Measurements from ENCODE around the gene RHOC. TPM values are rescaled to one million over a fixed set of nuclear protein-coding genes. Genes with fewer than 3 reads are reported as not detected.

RHOC gene
- total RNA-seq, 1 experiment from 2014 or later: 405 TPM

GRCh38 chr1:112697781-112698201, 9.1 kb downstream of the RHOC start:
- peaks cover 15% of the 10 kb centered on the region for H3K79me2 ChIP-seq (ENCODE audit: low read length)
- intact Hi-C loops (cut with micrococcal nuclease): no loop called here
- no peak for ATAC-seq
- no peaks in the 10 kb centered on the region for H3K27me3 ChIP-seq (ENCODE audit: low read length)
- DNase-seq: no peak
- no peaks in the 10 kb centered on the region for H3K9me3 ChIP-seq (ENCODE audit: low read length)
- H4K20me1 ChIP-seq (ENCODE audit: low read length): no peaks in the 10 kb centered on the region
- H3F3A ChIP-seq (ENCODE audit: low read length, unreplicated experiment): no peaks in the 10 kb centered on the region
- TF ChIP-seq, protein P1, sequence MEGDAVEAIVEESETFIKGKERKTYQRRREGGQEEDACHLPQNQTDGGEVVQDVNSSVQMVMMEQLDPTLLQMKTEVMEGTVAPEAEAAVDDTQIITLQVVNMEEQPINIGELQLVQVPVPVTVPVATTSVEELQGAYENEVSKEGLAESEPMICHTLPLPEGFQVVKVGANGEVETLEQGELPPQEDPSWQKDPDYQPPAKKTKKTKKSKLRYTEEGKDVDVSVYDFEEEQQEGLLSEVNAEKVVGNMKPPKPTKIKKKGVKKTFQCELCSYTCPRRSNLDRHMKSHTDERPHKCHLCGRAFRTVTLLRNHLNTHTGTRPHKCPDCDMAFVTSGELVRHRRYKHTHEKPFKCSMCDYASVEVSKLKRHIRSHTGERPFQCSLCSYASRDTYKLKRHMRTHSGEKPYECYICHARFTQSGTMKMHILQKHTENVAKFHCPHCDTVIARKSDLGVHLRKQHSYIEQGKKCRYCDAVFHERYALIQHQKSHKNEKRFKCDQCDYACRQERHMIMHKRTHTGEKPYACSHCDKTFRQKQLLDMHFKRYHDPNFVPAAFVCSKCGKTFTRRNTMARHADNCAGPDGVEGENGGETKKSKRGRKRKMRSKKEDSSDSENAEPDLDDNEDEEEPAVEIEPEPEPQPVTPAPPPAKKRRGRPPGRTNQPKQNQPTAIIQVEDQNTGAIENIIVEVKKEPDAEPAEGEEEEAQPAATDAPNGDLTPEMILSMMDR (conservative IDR thresholded peaks at IDR 0.05; ENCODE audit: low read depth, low read length): no peak
- TF ChIP-seq EZH2phosphoT487 (IDR thresholded peaks at IDR 0.05; ENCODE audit: borderline replicate concordance, low read length) (no peak), EZH2 (IDR thresholded peaks at IDR 0.05; ENCODE audit: low read length, unreplicated experiment) (no peak)
- H3K27ac ChIP-seq (ENCODE audit: low read length): no peak overlapping the region
- ChIA-PET CTCF (no interaction called here), POLR2A (ENCODE audit: unreplicated experiment) (no interaction called here)
- no peaks in the 10 kb centered on the region for H3K9me2 ChIP-seq (replicated peaks; ENCODE audit: low read length)
- H2AFZ ChIP-seq (ENCODE audit: low read length): no peak overlapping the region
- no peak overlapping the region for H3K4me2 ChIP-seq (ENCODE audit: low read length)
- peaks cover 40% of the 10 kb centered on the region for H3K4me1 ChIP-seq (ENCODE audit: insufficient read depth, low read length)
- no peak overlapping the region for H3K4me3 ChIP-seq (ENCODE audit: low read length)
- no peak overlapping the region for H3K9ac ChIP-seq (ENCODE audit: low read length)
- no TSS peak for BruUV-seq (replicated peaks)
- peaks cover 11% of the 10 kb centered on the region; the same call in 1 of the 2 replicates for H3K36me3 ChIP-seq (ENCODE audit: low read depth, low read length)

DNA sequence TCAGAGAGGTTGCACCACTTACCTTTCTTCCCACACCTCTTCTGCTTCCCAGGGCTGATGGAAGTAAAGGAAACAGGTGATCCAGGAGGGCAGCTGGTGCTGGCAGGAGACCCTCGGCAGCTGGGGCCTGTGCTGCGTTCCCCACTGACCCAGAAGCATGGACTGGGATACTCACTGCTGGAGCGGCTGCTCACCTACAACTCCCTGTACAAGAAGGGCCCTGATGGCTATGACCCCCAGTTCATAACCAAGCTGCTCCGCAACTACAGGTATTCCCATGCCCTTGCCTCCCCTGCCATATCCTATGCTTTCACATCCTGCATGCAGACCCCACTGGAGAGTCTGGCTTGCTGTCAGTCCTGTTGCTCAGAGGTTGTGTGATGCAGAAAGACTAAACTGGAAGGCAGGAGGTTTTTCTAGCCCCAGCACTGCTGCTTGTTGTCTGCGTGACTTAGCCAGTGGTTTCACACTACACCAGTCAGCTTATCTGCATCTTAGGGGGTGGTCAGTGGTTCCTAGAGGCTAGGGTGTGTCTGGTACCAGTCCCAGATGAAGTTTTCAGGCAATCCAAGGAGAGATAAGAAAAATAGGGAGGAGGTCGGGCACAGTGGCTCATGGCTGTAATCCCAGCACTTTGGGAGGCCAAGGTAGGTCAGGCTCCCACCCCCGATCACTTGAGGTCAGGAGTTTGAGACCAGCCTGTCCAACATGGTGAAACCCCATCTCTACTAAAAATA, 10.2 kb downstream of the RHOC start:
- Histone ChIP-seq H3K27ac (ENCODE audit: low read length) (no peak overlapping the region), H4K20me1 (ENCODE audit: low read length) (no peaks in the 10 kb centered on the region), H3K36me3 (ENCODE audit: low read depth, low read length) (peaks cover 6% of the 10 kb centered on the region; the same call in 1 of the 2 replicates), H3K9me2 (replicated peaks; ENCODE audit: low read length) (no peaks in the 10 kb centered on the region), H2AFZ (ENCODE audit: low read length) (no peak overlapping the region), H3K4me3 (ENCODE audit: low read length) (no peak overlapping the region), H3K27me3 (ENCODE audit: low read length) (no peaks in the 10 kb centered on the region), H3K79me2 (ENCODE audit: low read length) (peaks cover 4% of the 10 kb centered on the region; the same call in 1 of the 2 replicates), H3K9me3 (ENCODE audit: low read length) (no peaks in the 10 kb centered on the region), H3K4me1 (ENCODE audit: insufficient read depth, low read length) (peaks cover 30% of the 10 kb centered on the region), H3K4me2 (ENCODE audit: low read length) (no peak overlapping the region), H3K9ac (ENCODE audit: low read length) (no peak overlapping the region), H3F3A (ENCODE audit: low read length, unreplicated experiment) (no peaks in the 10 kb centered on the region)
- POLR2A ChIA-PET (ENCODE audit: unreplicated experiment): no interaction called here
- no peak for ATAC-seq
- DNase-seq: no peak
- CTCF ChIA-PET: no interaction called here
- TF ChIP-seq EZH2 (IDR thresholded peaks at IDR 0.05; ENCODE audit: low read length, unreplicated experiment) (no peak), EZH2phosphoT487 (IDR thresholded peaks at IDR 0.05; ENCODE audit: borderline replicate concordance, low read length) (no peak)
- TF ChIP-seq, protein P1 (conservative IDR thresholded peaks at IDR 0.05; ENCODE audit: low read depth, low read length): no peak
- BruUV-seq (replicated peaks): no TSS peak
- intact Hi-C loops (cut with micrococcal nuclease): no loop called here

DNA sequence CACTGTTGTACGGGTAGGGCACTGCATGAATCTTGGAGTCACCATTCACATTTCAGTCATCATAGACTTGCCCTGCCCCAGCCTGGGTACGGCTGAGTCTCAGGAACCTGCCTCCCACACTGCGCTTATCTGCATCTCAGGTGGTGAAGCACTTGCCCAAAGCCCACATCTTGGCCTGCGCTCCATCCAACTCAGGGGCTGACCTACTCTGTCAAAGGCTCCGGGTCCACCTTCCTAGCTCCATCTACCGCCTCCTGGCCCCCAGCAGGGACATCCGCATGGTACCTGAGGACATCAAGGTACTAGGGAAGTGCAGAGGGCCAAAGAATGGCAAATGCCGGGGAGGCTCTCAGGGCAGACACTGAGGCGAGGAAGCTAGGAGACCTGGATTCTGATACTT, 11.7 kb downstream of the RHOC start:
- ChIA-PET CTCF (no interaction called here), POLR2A (ENCODE audit: unreplicated experiment) (no interaction called here)
- H3F3A ChIP-seq (ENCODE audit: low read length, unreplicated experiment): no peaks in the 10 kb centered on the region
- no peaks in the 10 kb centered on the region for H3K9me2 ChIP-seq (replicated peaks; ENCODE audit: low read length)
- TF ChIP-seq EZH2phosphoT487 (IDR thresholded peaks at IDR 0.05; ENCODE audit: borderline replicate concordance, low read length) (no peak), EZH2 (IDR thresholded peaks at IDR 0.05; ENCODE audit: low read length, unreplicated experiment) (no peak)
- TF ChIP-seq, protein P1 (conservative IDR thresholded peaks at IDR 0.05; ENCODE audit: low read depth, low read length): no peak
- H3K4me2 ChIP-seq (ENCODE audit: low read length): no peak overlapping the region
- H3K36me3 ChIP-seq (ENCODE audit: low read depth, low read length): peaks cover 6% of the 10 kb centered on the region; the same call in 1 of the 2 replicates
- H3K9me3 ChIP-seq (ENCODE audit: low read length): no peaks in the 10 kb centered on the region
- no TSS peak for BruUV-seq (replicated peaks)
- peaks cover 15% of the 10 kb centered on the region for H3K4me1 ChIP-seq (ENCODE audit: insufficient read depth, low read length)
- intact Hi-C loops (cut with micrococcal nuclease): no loop called here
- no peaks in the 10 kb centered on the region for H3K79me2 ChIP-seq (ENCODE audit: low read length)
- no peak overlapping the region for H3K9ac ChIP-seq (ENCODE audit: low read length)
- no peak overlapping the region for H3K4me3 ChIP-seq (ENCODE audit: low read length)
- no peak for ATAC-seq
- H4K20me1 ChIP-seq (ENCODE audit: low read length): no peaks in the 10 kb centered on the region
- no peak overlapping the region for H2AFZ ChIP-seq (ENCODE audit: low read length)
- H3K27me3 ChIP-seq (ENCODE audit: low read length): no peaks in the 10 kb centered on the region
- DNase-seq: no peak
- no peak overlapping the region for H3K27ac ChIP-seq (ENCODE audit: low read length)
